ENCODE measurements around the gene EFL1.
"Not testable (repeated sequence)": the region's sequence is repeated elsewhere in the genome, so short reads cannot be mapped to it uniquely, and the experiment has no call there.

EFL1 gene

DNA sequence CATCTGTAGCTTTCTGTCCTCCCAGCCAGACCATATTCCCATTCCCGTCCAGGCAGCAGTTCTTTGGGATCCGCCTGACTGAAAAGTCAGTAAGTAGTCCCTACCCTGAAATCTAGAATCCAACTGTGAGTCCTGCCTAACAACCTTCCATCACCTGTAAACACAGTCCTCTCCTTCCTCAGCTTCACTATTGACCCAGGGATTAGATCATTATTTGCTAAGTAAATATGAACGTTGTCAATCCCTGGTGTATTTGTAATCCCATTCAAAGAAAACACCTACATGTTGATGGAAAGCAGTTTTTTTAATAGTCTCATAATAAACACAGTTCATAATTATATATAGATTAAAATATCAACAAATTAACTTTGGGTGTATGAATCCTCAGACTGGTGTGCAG lies 816 bp upstream of the EFL1 start:
- TF ChIP-seq CTCF (IDR thresholded peaks at IDR 0.05; ENCODE audit: control insufficient read depth, extremely low read depth, insufficient read depth): no peak
- DNase-seq (ENCODE audit: low read depth): peak; percentile 87
- peak overlapping the region; percentile 81 for H3K4me3 ChIP-seq (ENCODE audit: low read depth, low read length)

GRCh38 chr15:82261566-82262421 lies 740 bp downstream of the EFL1 start:
- DNase-seq (ENCODE audit: low read depth): not testable (repeated sequence)
- H3K4me3 ChIP-seq (ENCODE audit: low read depth, low read length): peak overlapping the region; percentile 81

DNA sequence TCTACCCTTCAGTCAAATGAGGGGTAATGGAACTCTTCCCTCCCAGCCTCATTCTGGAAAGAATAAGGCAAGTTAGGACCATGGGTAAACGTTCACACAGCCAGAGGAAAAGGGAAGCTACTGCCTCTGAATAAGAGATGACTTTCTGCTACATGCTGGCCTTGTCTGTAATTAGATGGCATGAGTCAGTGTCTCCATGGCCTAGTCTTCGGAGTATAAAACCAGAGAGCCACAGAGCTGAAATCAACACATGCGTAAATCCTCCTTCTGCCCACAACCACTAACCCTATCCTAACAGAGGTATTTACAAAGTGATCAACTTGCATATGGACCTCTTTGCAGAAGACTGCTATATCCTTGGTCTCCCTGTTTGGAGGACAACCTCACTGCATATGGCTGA lies 14.3 kb downstream of the EFL1 start:
- DNase-seq (ENCODE audit: low read depth); H3K4me3 ChIP-seq (ENCODE audit: low read depth, low read length): not testable (repeated sequence)

DNA sequence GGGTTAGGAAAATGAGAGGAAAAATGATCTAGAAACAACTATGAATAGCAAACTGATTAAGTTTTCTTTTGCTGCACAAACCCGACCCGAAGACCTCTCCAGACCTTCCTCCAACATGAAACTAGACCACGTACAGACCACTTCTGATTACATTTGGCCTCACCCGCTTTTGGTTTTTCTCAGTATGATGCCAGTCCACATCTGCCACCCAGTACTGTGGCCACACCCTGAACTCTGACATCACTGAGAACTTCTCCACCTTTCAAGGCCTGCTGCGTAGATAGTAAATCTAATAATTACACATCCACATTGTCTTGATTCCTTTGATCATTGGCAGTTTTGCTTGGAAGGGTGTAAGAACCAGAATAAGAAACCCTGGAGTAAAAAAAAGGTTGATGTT lies 16.6 kb downstream of the EFL1 start:
- not testable (repeated sequence) for H3K4me3 ChIP-seq (ENCODE audit: low read depth, low read length); DNase-seq (ENCODE audit: low read depth)

DNA sequence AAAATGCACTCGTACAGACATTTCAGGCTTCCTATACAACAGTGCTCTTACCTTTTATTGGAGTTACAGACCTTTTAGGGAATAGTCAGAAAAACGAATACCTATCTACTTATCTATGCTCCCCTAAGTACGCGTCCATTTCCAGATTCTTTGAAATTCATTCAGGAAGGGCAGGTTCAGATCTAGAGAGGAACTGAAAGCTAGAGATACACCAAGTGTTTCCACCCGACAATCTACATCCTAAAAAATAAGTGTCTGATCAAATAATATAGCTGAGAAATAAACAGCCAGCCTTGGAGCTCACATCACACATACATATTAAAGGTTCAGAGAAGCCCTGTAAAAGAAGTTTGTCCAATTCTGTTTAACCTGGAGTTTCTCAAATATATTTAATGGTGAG lies 18.9 kb downstream of the EFL1 start:
- not testable (repeated sequence) for H3K4me3 ChIP-seq (ENCODE audit: low read depth, low read length); DNase-seq (ENCODE audit: low read depth)

DNA sequence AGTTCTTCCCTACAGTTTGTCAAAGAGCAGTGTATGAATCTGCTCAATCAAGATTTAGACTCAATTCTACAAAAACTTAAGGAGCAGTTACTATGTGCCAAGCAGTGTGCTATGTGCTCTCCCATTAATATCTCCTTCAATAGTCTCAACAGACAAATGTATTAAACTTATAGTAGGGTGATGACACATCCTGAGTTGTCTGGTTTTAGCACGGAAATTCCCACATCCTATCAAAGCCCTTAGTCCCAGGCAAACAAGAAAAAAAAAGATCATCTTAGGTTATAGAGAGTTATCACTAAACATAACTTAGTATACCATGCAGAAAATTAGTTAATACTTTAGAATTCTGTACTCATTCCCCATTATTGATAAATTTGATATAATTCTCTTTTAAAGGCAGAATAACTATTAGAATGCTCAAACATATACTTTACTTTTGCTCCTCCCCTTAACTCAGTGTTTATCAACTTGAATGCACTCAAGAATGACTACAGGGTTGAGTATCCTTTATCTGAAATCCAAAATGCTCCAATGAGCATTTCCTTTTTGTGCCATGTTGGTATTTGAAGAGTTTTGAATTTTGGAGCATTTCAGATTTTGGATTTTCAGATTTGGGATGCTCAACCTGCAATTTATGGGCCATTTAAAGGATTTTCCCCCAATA lies 20.6 kb downstream of the EFL1 start:
- not testable (repeated sequence) for H3K4me3 ChIP-seq (ENCODE audit: low read depth, low read length); DNase-seq (ENCODE audit: low read depth)

- DNase-seq (ENCODE audit: low read depth): peak; percentile 68
- no peak overlapping the region for H3K4me3 ChIP-seq (ENCODE audit: low read depth, low read length)
- no peak for TF ChIP-seq CTCF (IDR thresholded peaks at IDR 0.05; ENCODE audit: control insufficient read depth, extremely low read depth, insufficient read depth)
Observed at GRCh38 chr15:82239685-82240391, 22.7 kb downstream of the EFL1 start.

DNA sequence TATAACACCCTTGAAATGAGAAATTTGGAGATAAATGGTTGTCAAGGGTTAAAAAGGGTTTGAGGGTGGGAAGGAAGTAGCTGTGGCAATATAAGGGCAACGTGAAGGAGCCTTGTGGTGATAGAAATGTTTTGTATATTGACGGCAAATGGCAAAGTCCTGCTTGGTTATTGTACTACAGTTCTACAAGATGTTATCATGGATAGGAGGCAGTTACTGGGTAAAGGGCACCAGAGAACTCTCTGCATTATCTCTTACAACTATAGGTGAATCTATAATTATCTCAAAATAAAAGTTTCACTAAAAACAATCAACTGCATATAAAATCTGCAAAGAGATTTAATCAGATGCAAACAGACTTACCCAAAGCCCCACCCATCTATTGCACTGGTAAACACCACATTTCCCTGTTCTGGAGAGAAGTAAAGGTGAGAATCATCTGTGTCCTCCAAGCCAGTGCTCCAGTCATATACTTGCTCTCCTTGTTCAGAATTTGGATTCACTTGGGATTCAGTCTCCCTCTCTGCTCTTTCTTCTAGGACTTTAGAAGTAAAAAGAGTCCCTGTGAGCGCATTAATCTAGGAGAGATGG lies 24.5 kb downstream of the EFL1 start:
- not testable (repeated sequence) for DNase-seq (ENCODE audit: low read depth)

DNA sequence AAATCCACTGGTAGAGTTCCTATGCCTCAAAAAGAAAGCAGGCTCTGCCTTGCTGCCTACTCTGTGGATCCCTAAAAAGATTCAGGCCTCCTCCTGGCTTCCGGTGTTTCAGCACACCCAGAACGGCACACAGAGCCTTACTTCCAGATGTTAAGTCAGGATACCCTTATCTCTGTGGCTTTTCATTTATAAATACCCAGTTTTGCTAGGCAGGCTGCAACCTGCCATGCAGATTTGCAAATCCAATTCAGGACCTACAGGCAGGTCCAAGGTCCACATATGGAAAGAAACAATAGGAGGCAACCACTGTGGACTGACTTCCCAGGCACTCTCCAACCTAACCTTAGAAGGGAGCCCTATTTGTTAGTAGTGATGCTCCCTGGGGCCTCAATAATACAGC lies 30.7 kb downstream of the EFL1 start:
- TF ChIP-seq CTCF (IDR thresholded peaks at IDR 0.05; ENCODE audit: control insufficient read depth, extremely low read depth, insufficient read depth): no peak
- no peak for DNase-seq (ENCODE audit: low read depth)
- H3K4me3 ChIP-seq (ENCODE audit: low read depth, low read length): no peak overlapping the region

More for the DNA sequence above, 24.5 kb downstream of the EFL1 start:
- H3K4me3 ChIP-seq (ENCODE audit: low read depth, low read length): not testable (repeated sequence)

- H3K4me3 ChIP-seq (ENCODE audit: low read depth, low read length): no peak overlapping the region
- no peak for TF ChIP-seq CTCF (IDR thresholded peaks at IDR 0.05; ENCODE audit: control insufficient read depth, extremely low read depth, insufficient read depth)
- DNase-seq (ENCODE audit: low read depth): no peak
Observed at GRCh38 chr15:82231233-82231632, 31.3 kb downstream of the EFL1 start.

Measured in LNCaP clone FGC (cell line).